GM19193 (cell line): ENCODE data around the gene MPL.
A peak's percentile ranks its signal among the peaks of the same experiment; 100 is the strongest.

ENCODE experiments used
- POLR2A ChIP-seq: IDR thresholded peaks from 4 replicates; pipeline ENCODE4 v1.6.1; 2011; ENCODE audit not compliant: insufficient read depth, insufficient read length; ENCODE audit errors: extremely low read depth

The MPL gene

GRCh38 chr1:43334453-43335205 lies 3.0 kb upstream of the MPL start:
- no peak for TF ChIP-seq POLR2A

- TF ChIP-seq POLR2A, result no peak
Observed at GRCh38 chr1:43338001-43338400, 383 bp downstream of the MPL start.

GRCh38 chr1:43339584-43340232 lies 2.1 kb downstream of the MPL start:
- TF ChIP-seq POLR2A, result no peak

GRCh38 chr1:43340559-43340958 lies 2.9 kb downstream of the MPL start:
- no peak for TF ChIP-seq POLR2A

- no peak for TF ChIP-seq POLR2A
Observed at GRCh38 chr1:43344267-43344850, 6.7 kb downstream of the MPL start.

- TF ChIP-seq POLR2A, result no peak
Observed at GRCh38 chr1:43345120-43345519, 7.5 kb downstream of the MPL start.

- no peak for TF ChIP-seq POLR2A
Observed at GRCh38 chr1:43346636-43347035, 9.0 kb downstream of the MPL start.

GRCh38 chr1:43348343-43348808 lies 10.8 kb downstream of the MPL start:
- TF ChIP-seq POLR2A, result no peak

GRCh38 chr1:43348809-43349593 lies 11.4 kb downstream of the MPL start:
- TF ChIP-seq POLR2A, result peak; percentile 57

GRCh38 chr1:43349594-43350306 lies 12.1 kb downstream of the MPL start:
- TF ChIP-seq POLR2A, result no peak

- no peak for TF ChIP-seq POLR2A
Observed at GRCh38 chr1:43350976-43351375, 13.4 kb downstream of the MPL start.

- no peak for TF ChIP-seq POLR2A
Observed at GRCh38 chr1:43351421-43352350, 14.1 kb downstream of the MPL start.

- TF ChIP-seq POLR2A, result no peak
Observed at GRCh38 chr1:43352351-43352705, 14.7 kb downstream of the MPL start.
